Body of pancreas (tissue), 4 donors: ENCODE measurements around the gene FREM3. TPM values are rescaled to one million over a fixed set of nuclear protein-coding genes. Genes with fewer than 3 reads are reported as not detected.
"Not testable (repeated sequence)": the region's sequence is repeated elsewhere in the genome, so short reads cannot be mapped to it uniquely, and the experiment has no call there.

Experiments
- ATAC-seq: fragments of 150-250 bp; one replicate; pipeline ENCODE4 v1.9.1; 2016
- DNase-seq, 4 donors: peaks; one replicate each; pipeline ENCODE4 v3.0.0-alpha.2; 2019
- H3K27ac ChIP-seq, 4 donors: fragments of 200-600 bp; sonication (generic); 1 replicate in 3 of 4; 2 replicates in 1 of 4; pipeline versions ENCODE4 v1.5.1 to v1.6.1; 2016 to 2019; ENCODE audit warnings: mild to moderate bottlenecking in 1 of 4, mixed read lengths in 1 of 4, moderate library complexity in 1 of 4
- H3K27me3 ChIP-seq, 2 donors: fragments of 200-600 bp; sonication (generic); one replicate each; pipeline ENCODE4 v1.6.0; 2016; ENCODE audit warnings: mild to moderate bottlenecking in 1 of 2
- H3K36me3 ChIP-seq, 2 donors: fragments of 200-600 bp; sonication (generic); replicated peaks in 1 of 2; 2 replicates each; pipeline ENCODE4 v1.5.1; 2016; ENCODE audit warnings: low read depth in 2 of 2; ENCODE audit not compliant: insufficient read depth in 1 of 2
- H3K4me1 ChIP-seq: fragments of 200-600 bp; sonication (generic); one replicate; pipeline ENCODE4 v1.6.0; 2016
- H3K4me3 ChIP-seq, 2 donors: fragments of 200-600 bp; sonication (generic); 1 replicate in 1 of 2; 2 replicates in 1 of 2; pipeline ENCODE4 v1.5.1; 2016 to 2019
- H3K9me3 ChIP-seq, 3 donors: fragments of 200-600 bp; sonication (generic); 1 replicate in 2 of 3; 2 replicates in 1 of 3; pipeline ENCODE4 v1.5.1; 2016
- POLR2A ChIP-seq, 3 donors: fragments of 450-650 bp; IDR thresholded peaks; one replicate each; pipeline ENCODE4 v1.6.1; 2016; ENCODE audit warnings: antibody characterized with exemption in 3 of 3, mild to moderate bottlenecking in 2 of 3
- WGBS, 2 donors: methylation state at CpG; one replicate each; pipeline ENCODE4 v1.1.5; 2017; 5-methylcytosine and 5-hydroxymethylcytosine counted together
- intact Hi-C: fragments of 100-400 bp; cut with DNase I; formaldehyde crosslinking; loops from one replicate; pipeline ENCODE4 v1.15.1; 2023
- total RNA-seq, 2 donors: library from RNA; depleted of rRNA; stranded (reverse); fragments of >200 nt; gene quantifications; one replicate each; pipeline ENCODE4 v1.1.0, GENCODE V29; 2016
- TF ChIP-seq, protein P1 (sequence below), 7 experiments: fragments of 450-650 bp in 4 of 7; fragments of 200-600 bp in 3 of 7; sonication (generic) in 3 of 7; IDR thresholded peaks; one replicate each; pipeline ENCODE4 v1.5.1; 2016 to 2019; ENCODE audit warnings: antibody characterized with exemption in 7 of 7

FREM3 gene
- total RNA-seq, 2 donors from 2014 or later, result not detected

DNA sequence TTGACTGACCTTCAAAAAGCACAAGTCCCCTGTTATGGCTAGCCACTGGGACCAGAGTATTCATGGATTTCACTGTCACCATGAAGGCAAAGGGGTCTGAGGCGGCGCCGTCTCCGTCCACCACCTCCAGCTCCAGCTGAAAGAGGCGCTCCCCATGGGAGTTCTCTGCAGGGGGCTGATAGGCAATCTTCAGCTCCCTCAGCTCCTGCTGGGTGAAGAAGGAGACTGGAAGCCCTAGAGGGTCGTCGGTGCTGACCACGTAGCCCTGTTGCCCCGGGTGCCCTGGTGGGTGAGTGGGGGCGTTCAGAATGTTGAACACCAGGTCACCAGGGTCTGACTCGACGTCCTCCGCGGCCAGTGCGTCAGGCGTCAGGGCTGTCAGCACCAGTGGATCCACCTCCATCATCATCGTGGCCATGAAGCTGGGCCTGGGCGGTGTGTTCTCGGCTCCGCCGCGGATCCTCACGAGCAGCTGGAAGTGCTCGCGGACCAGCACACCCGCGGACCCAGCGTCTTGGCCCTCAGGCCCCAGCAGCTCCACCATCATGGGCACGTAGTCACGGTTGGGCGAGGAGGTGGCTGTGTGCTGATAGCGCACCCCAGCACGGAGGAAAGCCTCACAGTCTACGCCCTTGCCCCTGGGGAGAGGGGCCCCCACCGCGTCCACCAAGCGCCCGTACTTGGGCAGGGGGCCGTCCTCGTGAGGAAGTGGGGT is 987 bp downstream of the FREM3 start:
- Histone ChIP-seq H3K4me1 (peaks cover 17% of the 10 kb centered on the region), H3K9me3 (no peaks in the 10 kb centered on the region), H3K36me3 (no peaks in the 10 kb centered on the region), H3K4me3 (no peak overlapping the region), H3K27ac (no peak overlapping the region), H3K27me3 (no peaks in the 10 kb centered on the region)
- intact Hi-C loops, result no loop called here
- TF ChIP-seq POLR2A (IDR thresholded peaks at IDR 0.05), result no peak
- TF ChIP-seq, protein P1, sequence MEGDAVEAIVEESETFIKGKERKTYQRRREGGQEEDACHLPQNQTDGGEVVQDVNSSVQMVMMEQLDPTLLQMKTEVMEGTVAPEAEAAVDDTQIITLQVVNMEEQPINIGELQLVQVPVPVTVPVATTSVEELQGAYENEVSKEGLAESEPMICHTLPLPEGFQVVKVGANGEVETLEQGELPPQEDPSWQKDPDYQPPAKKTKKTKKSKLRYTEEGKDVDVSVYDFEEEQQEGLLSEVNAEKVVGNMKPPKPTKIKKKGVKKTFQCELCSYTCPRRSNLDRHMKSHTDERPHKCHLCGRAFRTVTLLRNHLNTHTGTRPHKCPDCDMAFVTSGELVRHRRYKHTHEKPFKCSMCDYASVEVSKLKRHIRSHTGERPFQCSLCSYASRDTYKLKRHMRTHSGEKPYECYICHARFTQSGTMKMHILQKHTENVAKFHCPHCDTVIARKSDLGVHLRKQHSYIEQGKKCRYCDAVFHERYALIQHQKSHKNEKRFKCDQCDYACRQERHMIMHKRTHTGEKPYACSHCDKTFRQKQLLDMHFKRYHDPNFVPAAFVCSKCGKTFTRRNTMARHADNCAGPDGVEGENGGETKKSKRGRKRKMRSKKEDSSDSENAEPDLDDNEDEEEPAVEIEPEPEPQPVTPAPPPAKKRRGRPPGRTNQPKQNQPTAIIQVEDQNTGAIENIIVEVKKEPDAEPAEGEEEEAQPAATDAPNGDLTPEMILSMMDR (IDR thresholded peaks at IDR 0.05), result no peak
- DNase-seq, result no peak
- ATAC-seq, result no peak
- 45 to 90% methylated on average over 2 to 38 of the region's 40 CpGs for WGBS, 2 donors

DNA sequence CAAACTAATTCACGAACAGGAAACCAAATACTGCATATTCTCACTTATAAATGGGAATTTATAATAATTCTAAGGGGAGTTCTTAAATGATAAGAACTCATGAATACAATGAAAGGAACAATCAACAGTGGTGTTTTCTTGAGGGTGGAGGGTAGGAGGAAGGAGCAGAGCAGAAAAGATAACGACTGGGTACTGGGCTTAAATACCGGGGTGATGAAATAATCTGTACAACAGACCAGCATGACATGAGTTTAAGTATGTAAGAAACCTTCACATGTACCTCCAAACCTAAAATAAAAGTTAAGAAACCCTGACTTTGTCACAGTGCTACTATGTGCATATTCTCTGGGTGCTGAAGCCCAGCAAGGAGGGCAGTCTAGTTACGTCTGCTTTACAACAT is 6.6 kb downstream of the FREM3 start:
- 88 to 91% methylated on average over 4 of the region's 4 CpGs for WGBS, 2 donors
- no peak for ATAC-seq
- Histone ChIP-seq H3K27ac (no peak overlapping the region), H3K4me3 (no peak overlapping the region), H3K9me3 (no peaks in the 10 kb centered on the region), H3K36me3 (no peaks in the 10 kb centered on the region), H3K27me3 (no peaks in the 10 kb centered on the region), H3K4me1 (no peaks in the 10 kb centered on the region)
- DNase-seq, result no peak
- TF ChIP-seq, protein P1 (IDR thresholded peaks at IDR 0.05), result no peak
- TF ChIP-seq POLR2A (IDR thresholded peaks at IDR 0.05), result no peak
- intact Hi-C loops, result no loop called here

DNA sequence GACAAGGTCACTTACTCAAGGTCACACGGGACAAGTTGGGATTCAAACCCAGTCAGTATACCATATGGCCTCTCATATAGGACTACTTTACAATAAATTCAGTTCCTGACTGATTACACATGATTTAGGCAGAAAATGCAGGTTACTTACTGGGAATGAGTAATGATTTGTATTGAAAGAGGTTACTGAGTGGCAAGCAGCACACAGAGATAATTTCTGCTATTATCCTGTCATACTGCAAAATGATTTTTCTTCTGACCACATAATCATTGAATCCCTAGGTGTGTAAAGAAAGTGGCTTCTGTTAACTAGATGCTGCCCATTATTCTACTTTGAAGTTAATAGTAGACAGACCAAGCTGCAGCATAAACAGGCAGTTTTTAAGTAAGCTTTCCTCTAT is 8.2 kb downstream of the FREM3 start:
- TF ChIP-seq, protein P1 (IDR thresholded peaks at IDR 0.05), result no peak
- TF ChIP-seq POLR2A (IDR thresholded peaks at IDR 0.05), result no peak
- H3K4me1 ChIP-seq, result no peaks in the 10 kb centered on the region
- 83 to 90% methylated on average over 1 of the region's 1 CpG for WGBS, 2 donors
- H3K9me3 ChIP-seq, result no peaks in the 10 kb centered on the region
- H3K36me3 ChIP-seq, result no peaks in the 10 kb centered on the region
- H3K27me3 ChIP-seq, result no peaks in the 10 kb centered on the region
- no peak overlapping the region for H3K27ac ChIP-seq
- DNase-seq (no peak), ATAC-seq (no peak)
- intact Hi-C loops, result no loop called here
- no peak overlapping the region for H3K4me3 ChIP-seq

DNA sequence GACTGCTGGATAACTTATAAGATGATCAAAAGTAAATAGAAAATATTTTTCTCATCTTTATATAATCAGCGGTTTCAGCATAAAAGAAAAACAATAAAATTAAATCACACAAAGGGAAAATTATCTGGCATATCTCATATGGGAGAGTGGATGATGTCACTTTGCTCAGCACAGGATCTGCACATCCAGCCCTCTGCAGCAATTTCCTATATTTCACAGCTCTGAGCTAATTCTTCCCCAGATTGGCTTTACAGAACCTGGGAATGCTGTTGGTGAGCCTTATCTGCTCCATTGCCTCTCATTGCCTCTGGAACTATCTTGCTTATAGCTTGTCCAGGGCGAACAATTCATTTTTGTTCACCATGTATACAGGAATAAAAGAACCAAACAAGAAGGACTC is 21.0 kb downstream of the FREM3 start:
- DNase-seq, result no peak
- no peak for TF ChIP-seq POLR2A (IDR thresholded peaks at IDR 0.05)
- TF ChIP-seq, protein P1 (IDR thresholded peaks at IDR 0.05), result no peak
- no peak overlapping the region for H3K27ac ChIP-seq
- ATAC-seq, result no peak
- no peaks in the 10 kb centered on the region for H3K36me3 ChIP-seq
- 81 to 83% methylated on average over 2 of the region's 2 CpGs for WGBS, 2 donors
- H3K9me3 ChIP-seq, result no peaks in the 10 kb centered on the region
- intact Hi-C loops, result no loop called here
- no peaks in the 10 kb centered on the region for H3K27me3 ChIP-seq
- no peak overlapping the region for H3K4me3 ChIP-seq
- no peaks in the 10 kb centered on the region for H3K4me1 ChIP-seq

DNA sequence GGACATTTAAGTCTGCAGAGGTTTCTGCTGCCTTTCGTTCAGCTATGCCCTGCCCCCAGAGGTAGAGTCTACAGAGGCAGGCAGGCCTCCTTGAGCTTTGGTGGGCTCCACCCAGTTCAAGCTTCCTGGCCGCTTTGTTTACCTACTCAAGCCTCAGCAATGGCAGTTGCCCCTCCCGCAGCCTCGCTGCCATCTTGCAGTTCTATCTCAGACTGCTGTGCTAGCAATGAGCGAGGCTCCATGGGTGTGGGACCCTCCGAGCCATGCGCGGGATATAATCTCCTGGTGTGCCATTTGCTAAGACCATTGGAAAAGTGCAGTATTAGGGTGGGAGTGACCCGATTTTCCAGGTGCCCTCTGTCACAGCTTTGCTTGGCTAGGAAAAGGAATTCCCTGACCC is 26.8 kb downstream of the FREM3 start:
- H3K9me3 ChIP-seq, result peaks cover 0 to 13% (median 0%) of the 10 kb centered on the region in 3 donors
- H3K36me3 ChIP-seq, ATAC-seq, H3K27me3 ChIP-seq, intact Hi-C loops, H3K4me3 ChIP-seq, H3K27ac ChIP-seq, DNase-seq, H3K4me1 ChIP-seq: not testable (repeated sequence)
- WGBS, 2 donors, result 95 to 100% methylated on average over 5 to 9 of the region's 9 CpGs
